ENCODE data around the gene PASK.

The PASK gene

DNA sequence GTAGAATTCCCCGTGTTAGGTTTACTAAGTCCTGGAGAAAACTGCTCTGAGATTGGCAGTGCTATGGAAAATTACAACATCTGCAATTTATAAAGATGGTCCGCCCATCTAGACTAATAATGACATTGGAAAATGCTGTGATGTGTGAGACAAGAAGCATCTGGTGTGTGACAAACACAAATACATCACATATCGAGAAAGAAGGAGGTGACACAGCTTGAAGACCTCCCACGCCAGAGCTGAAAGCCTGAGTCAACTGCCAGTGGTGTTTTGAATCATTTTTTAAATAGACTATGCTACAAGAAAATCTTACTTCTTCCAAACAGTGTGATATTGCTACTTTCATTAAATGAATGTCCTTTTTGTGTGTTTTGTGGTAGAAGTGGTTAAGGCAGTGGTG lies 30.6 kb upstream of the PASK start:
- DNase-seq (ENCODE audit: low read depth) = no peak

DNA sequence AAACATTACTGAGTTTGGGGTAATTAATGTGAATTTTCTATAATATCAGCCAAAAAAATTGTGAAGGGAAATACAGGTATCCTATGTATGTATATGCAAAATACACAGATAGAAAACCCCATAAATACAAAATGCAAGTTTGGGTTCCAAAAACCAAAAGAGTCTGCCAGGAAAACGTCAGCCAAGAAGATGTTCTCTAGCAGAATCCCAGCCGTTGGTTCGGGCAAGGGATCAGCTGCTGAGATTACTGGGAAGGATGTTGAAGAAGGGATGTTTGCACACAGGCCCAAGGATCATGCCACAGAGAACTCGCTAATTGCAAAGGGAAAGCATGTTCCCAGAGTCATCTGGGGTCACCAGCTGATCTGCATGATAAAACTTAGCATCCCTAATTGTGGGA lies 29.7 kb upstream of the PASK start:
- DNase-seq (ENCODE audit: low read depth) = no peak

GRCh38 chr2:241177526-241178334 lies 28.5 kb upstream of the PASK start:
- DNase-seq (ENCODE audit: low read depth) = no peak

DNA sequence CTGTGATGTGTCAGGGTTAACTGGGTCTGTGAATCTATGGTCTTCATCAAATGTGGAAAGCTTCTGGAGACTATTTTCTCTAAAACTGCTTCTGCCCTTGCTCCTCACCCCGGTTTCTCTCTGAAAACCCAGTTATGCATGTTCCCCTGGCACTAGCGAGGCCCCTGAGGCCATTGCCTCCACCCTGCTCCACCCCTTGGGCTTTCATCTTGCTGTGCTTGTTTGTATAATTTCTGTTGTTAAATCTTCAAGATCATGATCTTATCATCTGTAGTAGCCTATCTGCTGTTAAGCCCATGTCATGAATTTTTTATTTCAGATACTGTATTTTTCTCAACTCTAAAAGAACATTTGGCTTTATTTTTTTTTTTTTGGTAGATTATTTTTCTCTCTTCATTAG lies 24.3 kb upstream of the PASK start:
- no peak for DNase-seq (ENCODE audit: low read depth)

DNA sequence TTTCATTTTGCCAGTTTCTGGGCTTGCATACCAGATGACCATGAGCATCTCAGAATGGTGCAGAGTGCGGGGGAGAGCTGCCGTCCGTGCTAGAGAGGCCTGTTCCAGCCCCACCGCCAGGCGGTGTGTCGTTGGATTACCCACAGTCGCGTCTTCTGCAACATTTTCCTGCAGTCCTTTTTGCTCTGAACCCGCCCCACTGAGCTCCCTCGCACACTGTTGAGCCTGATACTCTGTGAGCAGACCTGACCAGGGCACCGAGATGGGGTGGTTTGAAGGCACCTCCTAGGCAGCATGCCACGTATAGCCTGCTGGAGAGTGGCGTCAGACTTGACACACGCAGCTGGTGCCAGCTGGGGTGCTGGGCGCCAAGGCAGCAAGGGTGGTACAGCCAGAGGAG lies 19.1 kb upstream of the PASK start:
- DNase-seq (ENCODE audit: low read depth) = no peak

DNA sequence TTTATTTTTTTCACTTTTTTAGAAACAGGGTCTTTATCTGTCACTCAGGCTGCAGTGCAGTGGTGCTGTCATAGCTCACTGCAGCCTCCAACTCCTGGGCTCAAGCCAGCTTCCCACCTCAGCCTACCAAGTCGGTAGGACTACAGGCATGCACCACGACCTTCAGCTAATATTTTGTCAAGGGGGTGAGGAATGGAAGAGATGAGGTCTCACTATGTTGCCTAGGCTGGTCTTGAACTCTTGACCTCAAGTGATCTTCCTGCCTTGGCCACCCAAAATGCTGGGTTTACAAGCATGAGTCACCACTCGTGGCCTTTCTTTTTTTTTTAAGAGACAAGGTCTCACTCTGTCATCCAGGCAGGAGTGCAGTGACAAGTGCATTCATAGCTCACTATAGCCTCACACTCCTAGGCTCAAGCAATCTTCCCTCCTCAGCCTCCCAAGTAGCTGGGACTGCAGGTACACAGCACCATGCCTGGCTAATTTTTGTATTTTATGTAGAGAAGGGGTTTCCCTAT lies 14.4 kb upstream of the PASK start:
- DNase-seq (ENCODE audit: low read depth) = peak; percentile 15

DNA sequence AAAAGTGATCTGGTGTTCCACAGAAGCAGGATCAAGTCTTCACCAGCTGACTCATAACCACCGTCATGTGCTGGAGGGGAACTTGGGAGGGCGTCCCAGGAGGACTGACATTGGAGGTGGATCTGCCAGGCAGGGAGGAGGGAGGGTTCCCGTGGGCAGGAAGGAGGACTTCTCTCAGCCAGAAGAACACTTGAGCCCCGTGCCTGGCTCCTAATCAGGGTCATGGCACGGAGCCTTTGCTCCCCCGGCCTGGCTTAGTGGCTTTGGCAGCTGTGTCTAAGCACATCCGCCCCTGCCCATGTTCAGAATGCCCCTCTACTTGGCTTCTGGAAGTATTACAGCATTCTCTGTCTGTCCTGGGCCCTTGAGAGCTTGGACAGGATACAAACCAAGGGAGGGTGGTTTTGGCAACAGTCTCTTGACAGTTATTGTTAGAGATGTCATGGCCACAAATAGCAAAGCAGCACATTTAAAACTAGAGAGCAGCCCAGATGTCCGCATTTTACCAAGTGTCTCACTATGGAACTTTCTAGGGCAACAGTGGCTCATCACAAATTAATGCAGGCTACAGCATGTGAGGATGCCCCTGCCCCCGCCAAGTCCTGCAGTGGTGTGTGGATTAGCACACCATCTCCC lies 12.5 kb upstream of the PASK start:
- peak; percentile 83 for DNase-seq (ENCODE audit: low read depth)

DNA sequence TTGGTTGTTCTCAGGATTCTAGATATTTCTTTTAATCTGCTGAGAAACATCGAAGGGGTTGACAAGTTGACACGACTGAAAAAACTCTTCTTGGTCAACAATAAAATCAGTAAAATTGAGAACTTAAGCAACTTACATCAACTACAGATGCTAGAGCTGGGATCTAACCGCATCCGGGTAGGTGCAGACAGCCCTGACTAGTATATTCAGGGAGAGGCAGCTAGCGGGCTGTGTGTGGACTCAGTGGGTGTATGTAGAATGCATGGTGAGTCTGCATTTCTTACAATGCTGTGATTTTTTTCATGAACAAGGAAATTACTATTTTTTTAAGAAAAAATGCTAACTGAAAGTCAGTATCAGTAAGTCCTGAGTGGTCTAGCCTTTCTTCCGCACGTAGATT lies 11.0 kb upstream of the PASK start:
- DNase-seq (ENCODE audit: low read depth) = no peak

- no peak for DNase-seq (ENCODE audit: low read depth)
Measured at GRCh38 chr2:241159116-241159515, 9.8 kb upstream of the PASK start.

GRCh38 chr2:241158546-241158900 lies 9.3 kb upstream of the PASK start:
- DNase-seq (ENCODE audit: low read depth) = no peak

GRCh38 chr2:241157841-241158545 lies 8.7 kb upstream of the PASK start:
- peak; percentile 12 for DNase-seq (ENCODE audit: low read depth)

DNA sequence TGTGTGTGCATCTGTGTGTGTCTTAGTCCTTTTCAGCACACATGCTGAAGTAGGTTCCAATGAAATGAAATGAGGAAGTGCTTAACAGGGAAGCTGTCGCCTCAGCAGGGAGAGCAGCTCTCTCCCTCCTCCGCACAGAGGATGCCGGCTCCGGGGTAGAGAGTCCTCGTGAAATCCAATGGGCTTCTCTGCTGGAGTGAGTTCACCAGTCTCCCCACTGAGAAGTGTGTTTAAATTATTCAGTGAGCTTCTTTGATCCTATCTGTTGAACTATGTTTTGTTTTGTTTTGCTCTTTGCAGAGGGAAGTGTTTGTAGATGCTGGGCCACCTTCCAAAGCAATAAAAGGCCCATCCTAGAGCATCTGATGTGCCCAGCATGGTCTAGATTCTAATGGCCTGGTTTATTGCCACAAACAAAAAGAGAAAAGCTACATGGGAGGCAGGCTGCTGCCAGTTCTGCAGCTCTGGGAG lies 7.7 kb upstream of the PASK start:
- DNase-seq (ENCODE audit: low read depth) = peak; percentile 4

DNA sequence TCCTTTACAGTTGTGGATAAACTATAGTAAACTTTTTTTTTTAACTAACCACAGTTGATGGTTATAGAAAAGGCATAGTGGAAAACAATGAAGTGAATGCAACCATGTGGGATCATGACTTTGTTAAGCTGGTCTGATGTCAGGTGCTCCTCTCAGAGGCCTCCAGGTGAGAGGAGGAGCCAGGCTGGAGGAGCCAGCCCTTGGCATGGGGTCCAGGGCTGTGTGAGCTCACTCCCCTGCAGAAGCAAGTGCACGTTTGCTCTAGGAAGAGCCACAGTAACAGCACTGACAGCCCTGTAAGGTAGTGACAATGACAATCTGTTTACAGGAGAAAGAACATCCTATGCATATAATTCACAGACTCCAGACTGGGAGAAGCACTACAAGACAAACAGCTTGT lies 6.7 kb upstream of the PASK start:
- DNase-seq (ENCODE audit: low read depth) = no peak

GRCh38 chr2:241154915-241155314 lies 5.6 kb upstream of the PASK start:
- no peak for DNase-seq (ENCODE audit: low read depth)

DNA sequence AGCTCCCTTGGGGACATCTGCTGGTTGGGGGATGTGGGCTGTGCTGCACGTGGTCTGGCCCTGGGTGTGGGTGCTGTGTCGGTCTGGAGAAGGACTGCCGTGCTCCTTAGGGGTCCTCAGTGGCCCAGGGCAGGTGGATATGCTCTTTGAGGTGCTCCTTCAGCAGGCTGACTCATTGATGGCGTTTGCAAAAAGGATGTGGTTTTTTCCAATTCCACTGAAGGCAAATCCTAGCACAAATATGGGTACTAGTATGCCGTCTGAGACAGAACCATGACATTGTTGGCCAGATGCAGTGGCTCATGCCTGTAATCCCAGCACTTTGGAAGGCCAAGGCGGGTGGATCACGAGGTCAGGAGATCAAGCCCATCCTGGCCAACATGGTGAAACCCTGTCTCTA lies 4.3 kb upstream of the PASK start:
- peak; percentile 33 for DNase-seq (ENCODE audit: low read depth)

DNA sequence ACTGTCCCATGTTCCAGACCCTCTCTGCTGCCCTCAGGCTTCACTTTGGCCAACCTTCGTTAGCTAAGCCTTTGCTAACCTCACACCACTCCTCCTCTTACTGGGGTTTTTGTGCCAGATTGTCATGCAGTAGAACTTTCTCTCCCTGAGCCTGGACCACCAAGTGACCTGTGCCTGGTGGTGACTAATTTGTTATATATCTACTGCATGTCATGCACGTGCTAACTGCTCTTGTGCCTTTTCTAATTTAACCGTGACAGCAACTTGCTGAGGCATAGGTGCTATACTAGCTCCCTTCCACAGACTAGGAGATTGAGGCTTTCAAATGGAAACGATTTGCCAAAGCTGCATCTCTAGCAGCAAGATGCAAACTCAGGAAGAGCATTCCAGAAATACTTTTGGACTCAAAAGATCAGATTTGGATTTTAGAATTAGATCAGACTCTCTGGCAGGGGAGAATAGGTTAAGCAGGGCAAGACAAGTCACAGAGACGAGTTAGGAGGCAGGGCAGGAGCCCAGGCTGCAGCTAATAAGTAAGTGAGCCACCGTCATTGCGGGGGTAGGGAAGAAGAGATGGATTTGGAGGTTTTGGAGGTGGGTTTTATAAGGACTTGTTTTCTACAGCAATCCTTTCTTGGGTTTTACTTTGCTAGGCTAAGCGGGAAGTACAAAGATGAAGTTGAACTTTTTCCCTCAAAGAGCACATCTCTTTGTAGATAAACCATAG lies 2.8 kb upstream of the PASK start:
- DNase-seq (ENCODE audit: low read depth) = peak; percentile 16

DNA sequence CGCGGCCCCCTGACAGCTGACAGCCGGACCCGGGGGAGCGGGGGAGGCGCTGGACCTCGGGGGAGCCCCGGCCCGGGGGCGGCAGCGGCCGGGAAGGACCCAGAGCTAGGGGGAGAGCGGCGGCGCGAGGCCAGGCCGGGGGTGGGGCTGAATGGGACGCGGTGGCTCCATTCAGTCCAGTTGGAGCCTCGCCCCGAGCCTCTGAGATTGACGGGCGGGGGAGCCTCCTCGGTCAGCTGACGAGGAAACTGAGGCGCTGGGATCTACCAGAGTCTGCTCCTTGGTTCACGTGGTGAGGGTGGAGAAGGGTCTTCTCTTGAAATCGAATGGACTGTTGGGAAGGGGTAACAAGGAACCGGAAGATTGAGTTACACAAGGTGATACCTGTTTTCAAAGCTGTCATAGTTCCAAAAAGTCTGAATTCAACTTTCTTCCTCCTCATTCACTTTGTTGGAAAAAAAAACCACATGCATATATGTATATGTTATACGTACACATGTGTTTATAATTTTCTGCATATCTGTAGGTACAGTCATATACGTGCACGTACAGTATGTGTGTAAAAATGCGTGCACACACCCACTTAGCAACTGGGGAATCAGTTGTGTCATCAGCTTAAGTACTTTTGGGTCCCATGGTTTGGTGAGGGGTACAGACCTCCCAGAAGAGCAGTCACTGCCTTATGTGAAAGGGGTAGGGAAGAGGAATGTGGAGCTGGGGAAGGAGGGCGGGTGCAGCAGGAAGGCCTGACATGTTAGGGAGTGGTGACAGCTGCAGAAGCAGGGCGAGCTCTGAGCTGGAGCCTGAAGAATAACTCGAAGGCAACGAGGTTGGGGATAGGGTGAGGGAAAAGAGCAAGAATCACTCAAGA lies 1.6 kb upstream of the PASK start:
- DNase-seq (ENCODE audit: low read depth) = peak; percentile 14

DNA sequence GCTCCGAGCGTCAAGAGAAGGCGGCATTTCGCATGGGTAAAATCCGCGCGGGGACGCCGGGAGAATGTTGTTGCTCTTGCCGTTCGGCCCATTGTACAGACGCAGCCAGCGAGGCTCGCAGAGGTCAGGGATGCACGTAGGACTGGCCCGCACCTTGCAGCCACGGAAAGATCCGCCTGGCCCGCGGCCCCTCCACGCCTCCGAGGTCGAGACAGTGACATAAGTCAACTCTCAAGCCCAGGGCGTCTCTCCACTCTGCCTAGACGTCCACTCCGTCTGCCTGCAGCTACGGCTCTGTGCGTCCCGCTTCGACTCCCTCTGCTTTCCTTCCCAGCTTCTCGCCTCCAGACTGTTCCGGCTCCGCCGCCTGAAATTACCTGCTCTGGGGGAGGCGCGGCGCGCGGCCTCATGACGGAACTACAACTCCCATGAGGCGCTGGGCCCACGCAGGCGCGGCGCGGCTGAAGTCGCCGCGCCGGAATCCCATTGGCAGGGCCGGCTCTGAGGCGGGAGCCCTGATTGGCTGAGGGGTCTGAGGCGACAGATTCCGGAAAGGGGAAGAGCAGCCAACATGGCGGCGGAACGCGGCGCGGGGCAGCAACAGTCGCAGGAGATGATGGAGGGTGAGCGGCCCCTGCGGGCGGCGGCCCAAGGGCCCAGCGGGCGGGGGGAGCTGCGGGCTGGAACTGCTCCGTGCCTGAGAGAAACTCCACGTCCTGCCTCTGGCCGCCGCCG lies 820 bp upstream of the PASK start, which contains the start of gene PPP1R7:
PPP1R7 (plus strand) TSS at position 543 of the 735 bp plus-strand sequence; CDS start at position 572, 29 bp downstream.
- peak; percentile 93 for DNase-seq (ENCODE audit: low read depth)

DNA sequence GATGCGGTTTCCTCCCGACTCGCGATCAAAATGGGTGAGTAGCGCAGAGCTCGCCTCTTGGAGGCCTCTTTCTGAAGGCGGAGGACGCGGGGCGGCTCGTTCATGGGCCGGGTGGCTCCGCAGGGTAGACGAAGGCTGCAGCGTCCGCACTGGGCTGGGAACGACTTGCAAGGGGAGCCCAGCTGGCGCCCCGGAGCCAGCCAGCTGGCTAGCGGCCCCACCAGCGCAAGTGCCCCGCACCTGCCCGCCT lies 328 bp upstream of the PASK start:
- no peak for DNase-seq (ENCODE audit: low read depth)

- DNase-seq (ENCODE audit: low read depth) = no peak
Measured at GRCh38 chr2:241148239-241148638, 1.0 kb downstream of the PASK start.

DNA sequence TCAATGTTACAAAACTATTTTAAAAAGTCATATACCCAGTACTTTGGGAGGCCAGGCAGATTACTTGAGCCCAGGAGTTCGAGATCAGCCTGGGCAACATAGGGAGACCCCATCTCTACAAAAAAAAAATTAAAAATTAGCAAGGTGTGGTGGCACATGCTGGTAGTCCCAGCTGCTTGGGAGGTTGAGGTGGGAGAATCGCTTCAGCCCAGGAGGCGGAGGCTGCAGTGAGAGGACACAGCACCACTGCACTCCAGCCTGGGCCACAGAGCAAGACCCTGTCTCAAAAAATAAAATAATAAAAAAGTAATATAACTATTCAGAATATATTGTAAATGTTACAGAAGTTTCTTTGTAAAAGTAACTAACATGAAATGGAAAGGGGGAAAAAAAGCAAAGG lies 1.9 kb downstream of the PASK start:
- DNase-seq (ENCODE audit: low read depth) = no peak

Data from EH (cell line).